H9 (cell line): Measurements from ENCODE around the gene SLC4A2. TPM values are rescaled to one million over a fixed set of nuclear protein-coding genes. Genes with fewer than 3 reads are reported as not detected.

Experiments
- DNase-seq: peaks from one replicate; pipeline ENCODE4 v3.0.0-alpha.2; 2017
- H2AFZ ChIP-seq: one replicate; pipeline ENCODE4 v1.6.1; 2013; ENCODE audit warnings: mild to moderate bottlenecking, low read length, control low read depth, moderate library complexity
- H2AK5ac ChIP-seq: 2 replicates; pipeline ENCODE4 v1.6.1; 2013; ENCODE audit warnings: low read length, control low read depth, mixed read lengths; ENCODE audit not compliant: insufficient read length
- H2BK120ac ChIP-seq: one replicate; pipeline ENCODE4 v1.6.1; 2013; ENCODE audit warnings: low read depth, mild to moderate bottlenecking, low read length, control low read depth, inconsistent platforms; ENCODE audit not compliant: poor library complexity, severe bottlenecking
- H2BK12ac ChIP-seq: 2 replicates; pipeline ENCODE4 v1.6.1; 2013; ENCODE audit warnings: low read length, control low read depth, mixed read lengths, low read depth; ENCODE audit not compliant: insufficient read length
- H2BK15ac ChIP-seq: 2 replicates; pipeline ENCODE4 v1.6.1; 2013; ENCODE audit warnings: low read depth, low read length, control low read depth
- H2BK20ac ChIP-seq: one replicate; pipeline ENCODE4 v1.6.1; 2013; ENCODE audit warnings: low read depth, mild to moderate bottlenecking, low read length, control low read depth, inconsistent platforms; ENCODE audit not compliant: poor library complexity, severe bottlenecking
- H2BK5ac ChIP-seq: 2 replicates; pipeline ENCODE4 v1.6.1; 2013; ENCODE audit warnings: low read length, control low read depth, mixed read lengths; ENCODE audit not compliant: insufficient read length
- H3K14ac ChIP-seq: 2 replicates; pipeline ENCODE4 v1.6.1; 2013; ENCODE audit warnings: low read length, control low read depth; ENCODE audit not compliant: insufficient read depth
- H3K18ac ChIP-seq: 2 replicates; pipeline ENCODE4 v1.6.1; 2013; ENCODE audit warnings: low read depth, mild to moderate bottlenecking, mixed read lengths, low read length, control low read depth; ENCODE audit not compliant: insufficient read length
- H3K23ac ChIP-seq: 2 replicates; pipeline ENCODE4 v1.6.1; 2013; ENCODE audit warnings: low read length, control low read depth, mixed read lengths, low read depth; ENCODE audit not compliant: insufficient read length
- H3K23me2 ChIP-seq: 2 replicates; pipeline ENCODE4 v1.6.1; 2013; ENCODE audit warnings: low read depth, mild to moderate bottlenecking, mixed read lengths, low read length, control low read depth; ENCODE audit not compliant: insufficient read length, poor library complexity, severe bottlenecking
- H3K27ac ChIP-seq: 2 replicates; pipeline ENCODE4 v1.5.1; 2013; ENCODE audit warnings: low read length, control low read depth, mixed read lengths, low read depth; ENCODE audit not compliant: insufficient read length
- H3K27me3 ChIP-seq: 2 replicates; pipeline ENCODE4 v1.6.1; 2013; ENCODE audit warnings: low read length, control low read depth, inconsistent platforms; ENCODE audit not compliant: insufficient read depth
- H3K4ac ChIP-seq: 2 replicates; pipeline ENCODE4 v1.6.1; 2013; ENCODE audit warnings: low read depth, mild to moderate bottlenecking, control low read depth, inconsistent platforms, low read length, moderate library complexity
- H3K4me1 ChIP-seq: 2 replicates; pipeline ENCODE4 v1.6.1; 2013; ENCODE audit warnings: low read length, control low read depth, inconsistent platforms; ENCODE audit not compliant: insufficient read depth
- H3K4me2 ChIP-seq: 2 replicates; pipeline ENCODE4 v1.6.1; 2013; ENCODE audit warnings: low read length, control low read depth, mixed read lengths; ENCODE audit not compliant: insufficient read length, insufficient read depth
- H3K56ac ChIP-seq: 2 replicates; pipeline ENCODE4 v1.6.1; 2013; ENCODE audit warnings: low read depth, mild to moderate bottlenecking, mixed read lengths, low read length, control low read depth; ENCODE audit not compliant: insufficient read length
- H3K79me1 ChIP-seq: 2 replicates; pipeline ENCODE4 v1.6.1; 2013; ENCODE audit warnings: low read depth, mild to moderate bottlenecking, moderate library complexity, low read length, control low read depth, inconsistent platforms; ENCODE audit not compliant: insufficient read depth, poor library complexity, severe bottlenecking
- H3K79me2 ChIP-seq: 2 replicates; pipeline ENCODE4 v1.6.1; 2013; ENCODE audit warnings: low read length, control low read depth, inconsistent platforms; ENCODE audit not compliant: insufficient read depth
- H3K9ac ChIP-seq: 2 replicates; pipeline ENCODE4 v1.6.1; 2013; ENCODE audit warnings: low read length, control low read depth, mixed read lengths; ENCODE audit not compliant: insufficient read length; ENCODE audit errors: extremely low read depth
- H3K9me3 ChIP-seq: one replicate; pipeline ENCODE4 v1.6.1; 2013; ENCODE audit warnings: low read depth, low read length, inconsistent platforms; ENCODE audit not compliant: control insufficient read depth
- H3T11ph ChIP-seq: one replicate; pipeline ENCODE4 v1.6.1; 2013; ENCODE audit warnings: mild to moderate bottlenecking, low read length, control low read depth, inconsistent platforms
- H4K20me1 ChIP-seq: one replicate; pipeline ENCODE4 v1.6.1; 2013; ENCODE audit not compliant: control insufficient read depth, insufficient read length, insufficient read depth
- H4K5ac ChIP-seq: 2 replicates; pipeline ENCODE4 v1.6.1; 2013; ENCODE audit warnings: low read depth, mild to moderate bottlenecking, mixed read lengths, low read length, control low read depth; ENCODE audit not compliant: insufficient read length
- H4K8ac ChIP-seq: replicated peaks from 2 replicates; pipeline ENCODE4 v1.6.1; 2013; ENCODE audit warnings: low read length, control low read depth, mixed read lengths, low read depth; ENCODE audit not compliant: insufficient read length
- H4K91ac ChIP-seq: 2 replicates; pipeline ENCODE4 v1.6.1; 2013; ENCODE audit warnings: low read depth, mild to moderate bottlenecking, moderate library complexity, mixed read lengths, low read length, control low read depth; ENCODE audit not compliant: insufficient read length
- H3K27ac Mint-ChIP-seq, 3 experiments: 2 replicates in 2 of 3; 3 replicates in 1 of 3; pipeline ENCODE4 v1.8.0; 2020 to 2021; ENCODE audit warnings: mixed read lengths in 3 of 3, mild to moderate bottlenecking in 1 of 3, moderate library complexity in 1 of 3
- H3K27me3 Mint-ChIP-seq: 2 replicates; pipeline ENCODE4 v1.8.0; 2021; ENCODE audit warnings: low read depth, mild to moderate bottlenecking, moderate library complexity, mixed read lengths
- H3K36me3 Mint-ChIP-seq, 3 experiments: 2 replicates in 2 of 3; 3 replicates in 1 of 3; pipeline ENCODE4 v1.8.0; 2020 to 2021; ENCODE audit warnings: low read depth in 3 of 3, mixed read lengths in 3 of 3; ENCODE audit not compliant: insufficient read depth in 1 of 3
- H3K4me1 Mint-ChIP-seq, 2 experiments: 2 replicates each; pipeline ENCODE4 v1.8.0; 2020; ENCODE audit warnings: mixed read lengths in 2 of 2
- H3K4me3 Mint-ChIP-seq, 2 experiments: 2 replicates in 1 of 2; 3 replicates in 1 of 2; pipeline ENCODE4 v1.8.0; 2020 to 2021; ENCODE audit warnings: mild to moderate bottlenecking in 2 of 2, mixed read lengths in 2 of 2, moderate library complexity in 1 of 2
- H3K9me3 Mint-ChIP-seq, 2 experiments: 2 replicates in 1 of 2; 3 replicates in 1 of 2; pipeline ENCODE4 v1.8.0; 2020; ENCODE audit warnings: mild to moderate bottlenecking in 2 of 2, mixed read lengths in 2 of 2, moderate library complexity in 1 of 2
- CTCF ChIP-seq: fragments of 200-600 bp; sonication (generic); conservative IDR thresholded peaks from 3 replicates; pipeline ENCODE4 v1.8.0; 2021; ENCODE audit warnings: antibody characterized with exemption, mild to moderate bottlenecking
- WGBS: extraction: QIAGEN DNeasy Blood & Tissue Kit; methylation state at CpG from one replicate; pipeline ENCODE4 v1.1.7; 2013; ENCODE audit warnings: missing lambda C conversion rate, low lambda C conversion rate, mixed read lengths; ENCODE audit not compliant: insufficient read length; ENCODE audit errors: extremely low coverage; 5-methylcytosine and 5-hydroxymethylcytosine counted together
- total RNA-seq: library from RNA; stranded (reverse); gene quantifications from 2 replicates; pipeline ENCODE4 v1.2.1, GENCODE V29; 2021

SLC4A2 gene
- total RNA-seq, 1 experiment from 2014 or later: 136 TPM

DNA sequence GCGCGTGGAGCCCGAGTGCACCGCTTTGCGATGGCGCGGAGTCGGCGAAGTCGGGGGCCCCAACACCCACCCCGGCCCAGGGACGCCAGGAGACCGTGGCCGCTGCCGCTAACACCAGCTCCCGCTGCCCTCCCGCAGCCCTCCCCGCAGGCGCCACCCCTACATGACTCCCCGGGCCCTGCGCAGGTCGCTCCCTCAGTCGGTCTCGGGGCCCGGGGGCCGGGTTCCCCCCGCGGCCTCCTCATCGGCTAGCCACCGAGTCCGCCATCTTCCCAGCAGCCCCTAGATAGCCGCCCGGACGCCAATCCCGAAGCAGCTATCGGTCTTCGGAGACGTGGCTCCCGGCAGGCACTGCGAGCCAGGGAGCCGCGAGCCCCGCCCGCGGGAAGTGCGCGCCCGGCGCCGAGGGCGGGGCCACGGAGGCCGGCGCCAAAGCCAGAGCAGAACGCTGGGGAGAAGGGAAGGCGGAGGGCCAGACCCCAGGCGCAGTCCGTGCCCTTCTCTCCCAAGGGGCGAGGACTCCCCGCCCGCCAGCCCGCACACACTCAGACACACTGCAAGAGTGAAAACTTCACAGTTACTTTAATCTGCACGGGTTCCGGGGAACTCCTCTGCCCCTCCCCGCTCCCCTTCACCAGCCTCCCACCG is 21.3 kb downstream of the SLC4A2 start, which contains the start of gene FASTK:
TSS of gene FASTK (minus strand) at position 288 of the 648 bp plus-strand sequence. CDS start at position 245, 43 bp downstream.
- H2AFZ ChIP-seq: no peak within 1 kb of the TSS
- H3T11ph ChIP-seq: no peak within 1 kb of the TSS
- Mint-ChIP-seq H3K4me1 (peaks cover 38 to 50% of the 10 kb centered on the region in 2 experiments), H3K36me3 (peaks cover 6 to 13% (median 11%) of the 10 kb centered on the region in 3 experiments), H3K9me3 (no peaks in the 10 kb centered on the region; a peak in 1 of 5 replicates), H3K27ac (peak within 1 kb of the TSS; percentile 6 to 86 (median 65); a peak in 4 of 7 replicates), H3K27me3 (peaks cover 9% of the 10 kb centered on the region), H3K4me3 (peak within 1 kb of the TSS; percentile 79 to 92)
- peak; percentile 90 for DNase-seq
- H4K91ac ChIP-seq: no peak within 1 kb of the TSS
- H3K14ac ChIP-seq: peak within 1 kb of the TSS; percentile 65
- no CpG with 5 or more reads among the region's 66 CpGs for WGBS
- H3K27me3 ChIP-seq: no peaks in the 10 kb centered on the region; the same call in 1 of the 2 replicates
- H3K56ac ChIP-seq: no peak within 1 kb of the TSS
- no peaks in the 10 kb centered on the region; the same call in 1 of the 2 replicates for H3K79me2 ChIP-seq
- no peak within 1 kb of the TSS for H2BK12ac ChIP-seq
- peaks cover 7% of the 10 kb centered on the region for H3K23me2 ChIP-seq
- no peak within 1 kb of the TSS for H3K4ac ChIP-seq
- no peak for TF ChIP-seq CTCF
- H2AK5ac ChIP-seq: no peak within 1 kb of the TSS
- H4K5ac ChIP-seq: no peak within 1 kb of the TSS
- H2BK5ac ChIP-seq: no peak within 1 kb of the TSS
- H3K27ac ChIP-seq: no peak within 1 kb of the TSS
- H2BK15ac ChIP-seq: no peak within 1 kb of the TSS
- no peak within 1 kb of the TSS for H2BK20ac ChIP-seq
- no peaks in the 10 kb centered on the region for H3K9me3 ChIP-seq
- H2BK120ac ChIP-seq: no peak within 1 kb of the TSS
- H3K4me1 ChIP-seq: peaks cover 2% of the 10 kb centered on the region; the same call in 1 of the 2 replicates
- peak within 1 kb of the TSS; percentile 74 for H3K9ac ChIP-seq
- peak within 1 kb of the TSS; percentile 70 for H3K4me2 ChIP-seq
- no peak within 1 kb of the TSS for H4K8ac ChIP-seq
- no peaks in the 10 kb centered on the region for H4K20me1 ChIP-seq
- H3K23ac ChIP-seq: no peak within 1 kb of the TSS
- no peaks in the 10 kb centered on the region for H3K79me1 ChIP-seq
- H3K18ac ChIP-seq: no peak within 1 kb of the TSS
